Naive thymus-derived CD4-positive, alpha-beta T cell (primary cell): ENCODE measurements around the gene LSAMP. TPM values are rescaled to one million over a fixed set of nuclear protein-coding genes. Genes with fewer than 3 reads are reported as not detected.

Experiments used
- ATAC-seq: fragments of 150-1000 bp; cut with Tn5 transposase; 2 replicates; pipeline ENCODE4 v1.10.0; 2021; ENCODE audit warnings: mild to moderate bottlenecking, moderate library complexity
- CTCF ChIA-PET: fragments of 350-600 bp; sonication (Branson Sonifier 250); formaldehyde crosslinking; loops from one replicate; lab custom pipeline; 2021; ENCODE audit warnings: antibody characterized with exemption; lab: Charles Lee
- POLR2A ChIA-PET: fragments of 350-600 bp; sonication (Branson Sonifier 250); formaldehyde crosslinking; loops from one replicate; lab custom pipeline; 2021; ENCODE audit warnings: antibody characterized with exemption, inconsistent platforms; lab: Charles Lee
- DNase-seq, 9 donors: peaks; one replicate each; pipeline versions ENCODE4 v3.0.0 to v3.0.0-alpha.2; 2020 to 2022; ENCODE audit warnings: mixed read lengths in 1 of 9
- H3K27ac ChIP-seq: one replicate; pipeline ENCODE4 v1.7.0; 2013; ENCODE audit warnings: mild to moderate bottlenecking, low read depth, low read length, moderate library complexity
- H3K27me3 ChIP-seq, 2 donors: one replicate each; pipeline ENCODE4 v1.7.0; 2013; ENCODE audit warnings: low read length in 2 of 2, mild to moderate bottlenecking in 2 of 2, moderate library complexity in 2 of 2; ENCODE audit not compliant: control insufficient read depth in 2 of 2, insufficient read depth in 2 of 2
- H3K36me3 ChIP-seq, 3 experiments: 1 replicate in 2 of 3; 2 replicates in 1 of 3; pipeline ENCODE4 v1.7.0; 2013; ENCODE audit warnings: low read length in 3 of 3, mild to moderate bottlenecking in 3 of 3, moderate library complexity in 1 of 3; ENCODE audit not compliant: insufficient read depth in 3 of 3, control insufficient read depth in 2 of 3
- H3K4me1 ChIP-seq, 2 donors: one replicate each; pipeline ENCODE4 v1.7.0; 2013; ENCODE audit warnings: low read length in 2 of 2, mild to moderate bottlenecking in 2 of 2, moderate library complexity in 1 of 2; ENCODE audit not compliant: control insufficient read depth in 2 of 2, insufficient read depth in 2 of 2
- H3K4me3 ChIP-seq: 2 replicates; pipeline ENCODE4 v1.7.0; 2013; ENCODE audit warnings: mild to moderate bottlenecking, low read length
- H3K9me3 ChIP-seq, 3 experiments: 1 replicate in 2 of 3; 2 replicates in 1 of 3; pipeline ENCODE4 v1.7.0; 2013; ENCODE audit warnings: low read length in 3 of 3; ENCODE audit not compliant: control insufficient read depth in 2 of 3
- H3K27ac Mint-ChIP-seq, 9 donors: one replicate each; pipeline ENCODE4 v1.8.0; 2020 to 2022; ENCODE audit warnings: mixed read lengths in 9 of 9, mild to moderate bottlenecking in 8 of 9, moderate library complexity in 5 of 9, inconsistent platforms in 2 of 9
- H3K27me3 Mint-ChIP-seq, 5 donors: one replicate each; pipeline ENCODE4 v1.8.0; 2021 to 2022; ENCODE audit warnings: mixed read lengths in 5 of 5, mild to moderate bottlenecking in 1 of 5
- H3K36me3 Mint-ChIP-seq, 5 donors: one replicate each; pipeline ENCODE4 v1.8.0; 2020 to 2022; ENCODE audit warnings: mixed read lengths in 5 of 5, mild to moderate bottlenecking in 3 of 5, inconsistent platforms in 1 of 5
- H3K4me1 Mint-ChIP-seq, 7 donors: one replicate each; pipeline ENCODE4 v1.8.0; 2020 to 2022; ENCODE audit warnings: mixed read lengths in 7 of 7, mild to moderate bottlenecking in 3 of 7, inconsistent platforms in 1 of 7
- H3K4me3 Mint-ChIP-seq, 10 donors: one replicate each; pipeline ENCODE4 v1.8.0; 2020 to 2022; ENCODE audit warnings: mild to moderate bottlenecking in 10 of 10, mixed read lengths in 10 of 10, moderate library complexity in 6 of 10, inconsistent platforms in 2 of 10
- H3K9me3 Mint-ChIP-seq, 11 donors: one replicate each; pipeline ENCODE4 v1.8.0; 2020 to 2022; ENCODE audit warnings: mixed read lengths in 11 of 11, mild to moderate bottlenecking in 4 of 11, inconsistent platforms in 1 of 11, moderate library complexity in 1 of 11
- intact Hi-C, 2 donors: fragments of 100-400 bp; cut with micrococcal nuclease; formaldehyde crosslinking; loops; one replicate each; pipeline ENCODE4 v1.15.1; 2023
- polyA plus RNA-seq, 2 donors: library from polyadenylated mRNA; unstranded; fragments of 300-500 nt; fragmentation: Illumina TruSeq; gene quantifications; one replicate each; pipeline ENCODE4 v1.2.3, GENCODE V29; 2021
- total RNA-seq, 6 experiments: library from RNA in 5 of 6; stranded (reverse) in 5 of 6; gene quantifications; 1 replicate in 5 of 6; 2 replicates in 1 of 6; pipeline ENCODE4 v1.2.3 and lab custom pipeline; 2021 to 2026

LSAMP gene
- total and polyA plus RNA-seq, 7 experiments from 2014 or later: not detected

- POLR2A ChIA-PET: no interaction called here
- Mint-ChIP-seq H3K36me3 (no peaks in the 10 kb centered on the region), H3K4me1 (no peaks in the 10 kb centered on the region)
Observed at GRCh38 chr3:116348216-116348615, 97.1 kb downstream of the LSAMP start.

GRCh38 chr3:116342499-116342898 is 102.8 kb downstream of the LSAMP start:
- peaks cover 0 to 7% (median 1%) of the 10 kb centered on the region in 11 donors for H3K9me3 Mint-ChIP-seq
- H3K4me3 ChIP-seq: no peak overlapping the region
- no peaks in the 10 kb centered on the region for H3K9me3 ChIP-seq
- POLR2A ChIA-PET: no interaction called here
- DNase-seq: no peak
- no peaks in the 10 kb centered on the region for H3K4me1 ChIP-seq
- CTCF ChIA-PET: no interaction called here
- no peaks in the 10 kb centered on the region for H3K36me3 ChIP-seq
- intact Hi-C loops: no loop called here
- H3K4me1 Mint-ChIP-seq: no peaks in the 10 kb centered on the region
- no peaks in the 10 kb centered on the region for H3K27me3 Mint-ChIP-seq
- no peak overlapping the region for H3K27ac ChIP-seq
- ATAC-seq: no peak
- H3K27me3 ChIP-seq: no peaks in the 10 kb centered on the region
- H3K36me3 Mint-ChIP-seq: no peaks in the 10 kb centered on the region
- H3K4me3 Mint-ChIP-seq: no peak overlapping the region
- no peak overlapping the region for H3K27ac Mint-ChIP-seq

More at GRCh38 chr3:116348216-116348615, 97.1 kb downstream of the LSAMP start:
- ATAC-seq (no peak), DNase-seq (no peak)
- Mint-ChIP-seq H3K9me3 (peaks cover 0 to 5% (median 1%) of the 10 kb centered on the region in 11 donors), H3K4me3 (no peak overlapping the region), H3K27ac (no peak overlapping the region), H3K27me3 (no peaks in the 10 kb centered on the region)
- H3K4me1 ChIP-seq: no peaks in the 10 kb centered on the region
- CTCF ChIA-PET: no interaction called here
- intact Hi-C loops: no loop called here
- H3K4me3 ChIP-seq: no peak overlapping the region
- H3K36me3 ChIP-seq: no peaks in the 10 kb centered on the region
- H3K9me3 ChIP-seq: no peaks in the 10 kb centered on the region
- no peak overlapping the region for H3K27ac ChIP-seq
- H3K27me3 ChIP-seq: no peaks in the 10 kb centered on the region

- Histone ChIP-seq H3K27ac (no peak overlapping the region), H3K36me3 (no peaks in the 10 kb centered on the region), H3K4me1 (no peaks in the 10 kb centered on the region), H3K4me3 (no peak overlapping the region), H3K27me3 (no peaks in the 10 kb centered on the region), H3K9me3 (no peaks in the 10 kb centered on the region)
- no peak overlapping the region for H3K4me3 Mint-ChIP-seq
- no peak overlapping the region for H3K27ac Mint-ChIP-seq
- H3K27me3 Mint-ChIP-seq: no peaks in the 10 kb centered on the region
- intact Hi-C loops: no loop called here
- no peaks in the 10 kb centered on the region for H3K36me3 Mint-ChIP-seq
- ChIA-PET CTCF (no interaction called here), POLR2A (no interaction called here)
- DNase-seq (no peak), ATAC-seq (no peak)
- no peaks in the 10 kb centered on the region for H3K4me1 Mint-ChIP-seq
- peaks cover 0 to 9% (median 2%) of the 10 kb centered on the region in 11 donors for H3K9me3 Mint-ChIP-seq
Observed at GRCh38 chr3:116341899-116342298, 103.4 kb downstream of the LSAMP start.

- POLR2A ChIA-PET: no interaction called here
- Histone ChIP-seq H3K4me3 (no peak overlapping the region), H3K4me1 (no peaks in the 10 kb centered on the region), H3K9me3 (no peaks in the 10 kb centered on the region), H3K27ac (no peak overlapping the region), H3K36me3 (no peaks in the 10 kb centered on the region), H3K27me3 (no peaks in the 10 kb centered on the region)
- no peak overlapping the region for H3K27ac Mint-ChIP-seq
- no peak overlapping the region for H3K4me3 Mint-ChIP-seq
- intact Hi-C loops: no loop called here
- DNase-seq (no peak), ATAC-seq (no peak)
- H3K27me3 Mint-ChIP-seq: no peaks in the 10 kb centered on the region
- no peaks in the 10 kb centered on the region for H3K36me3 Mint-ChIP-seq
- H3K4me1 Mint-ChIP-seq: no peaks in the 10 kb centered on the region
- CTCF ChIA-PET: no interaction called here
- peaks cover 0 to 11% (median 2%) of the 10 kb centered on the region in 11 donors for H3K9me3 Mint-ChIP-seq
Observed at GRCh38 chr3:116341381-116341780, 103.9 kb downstream of the LSAMP start.

GRCh38 chr3:116340680-116341216 is 104.5 kb downstream of the LSAMP start:
- POLR2A ChIA-PET: no interaction called here
- DNase-seq (no peak), ATAC-seq (no peak)
- Histone ChIP-seq H3K4me3 (no peak overlapping the region), H3K36me3 (no peaks in the 10 kb centered on the region), H3K9me3 (no peaks in the 10 kb centered on the region), H3K4me1 (no peaks in the 10 kb centered on the region), H3K27me3 (no peaks in the 10 kb centered on the region), H3K27ac (no peak overlapping the region)
- Mint-ChIP-seq H3K4me1 (no peaks in the 10 kb centered on the region), H3K27me3 (no peaks in the 10 kb centered on the region), H3K4me3 (no peak overlapping the region), H3K27ac (no peak overlapping the region), H3K36me3 (no peaks in the 10 kb centered on the region), H3K9me3 (peaks cover 0 to 11% (median 2%) of the 10 kb centered on the region in 11 donors)
- CTCF ChIA-PET: no interaction called here
- intact Hi-C loops: no loop called here

- no peaks in the 10 kb centered on the region for H3K9me3 ChIP-seq
- Mint-ChIP-seq H3K9me3 (peaks cover 0 to 10% (median 2%) of the 10 kb centered on the region in 11 donors), H3K27me3 (no peaks in the 10 kb centered on the region), H3K4me1 (no peaks in the 10 kb centered on the region), H3K27ac (no peak overlapping the region), H3K36me3 (no peaks in the 10 kb centered on the region), H3K4me3 (no peak overlapping the region)
- ChIA-PET CTCF (no interaction called here), POLR2A (no interaction called here)
- no peak overlapping the region for H3K4me3 ChIP-seq
- intact Hi-C loops: no loop called here
- H3K27me3 ChIP-seq: no peaks in the 10 kb centered on the region
- DNase-seq (no peak), ATAC-seq (no peak)
- no peaks in the 10 kb centered on the region for H3K36me3 ChIP-seq
- no peaks in the 10 kb centered on the region for H3K4me1 ChIP-seq
- H3K27ac ChIP-seq: no peak overlapping the region
Observed at GRCh38 chr3:116339441-116340028, 105.8 kb downstream of the LSAMP start.

- CTCF ChIA-PET: no interaction called here
- H3K4me1 Mint-ChIP-seq: no peaks in the 10 kb centered on the region
Observed at GRCh38 chr3:116338713-116339112, 106.6 kb downstream of the LSAMP start.

More at GRCh38 chr3:116338713-116339112, 106.6 kb downstream of the LSAMP start:
- intact Hi-C loops: no loop called here
- no peaks in the 10 kb centered on the region for H3K36me3 Mint-ChIP-seq
- no peaks in the 10 kb centered on the region for H3K9me3 ChIP-seq
- DNase-seq (no peak), ATAC-seq (no peak)
- no peak overlapping the region for H3K4me3 ChIP-seq
- no peak overlapping the region for H3K4me3 Mint-ChIP-seq
- no peaks in the 10 kb centered on the region for H3K27me3 ChIP-seq
- H3K27ac Mint-ChIP-seq: no peak overlapping the region
- H3K36me3 ChIP-seq: no peaks in the 10 kb centered on the region
- H3K27ac ChIP-seq: no peak overlapping the region
- POLR2A ChIA-PET: no interaction called here
- H3K27me3 Mint-ChIP-seq: no peaks in the 10 kb centered on the region
- H3K4me1 ChIP-seq: no peaks in the 10 kb centered on the region
- H3K9me3 Mint-ChIP-seq: peaks cover 0 to 8% (median 2%) of the 10 kb centered on the region in 11 donors
